Kidney tubule cell (primary cell): ENCODE results near the gene TNNT3.

Source experiments
- DNase-seq: peaks from one replicate; pipeline ENCODE4 v3.0.0-alpha.2; 2018; ENCODE audit warnings: low spot score

The TNNT3 gene

DNA sequence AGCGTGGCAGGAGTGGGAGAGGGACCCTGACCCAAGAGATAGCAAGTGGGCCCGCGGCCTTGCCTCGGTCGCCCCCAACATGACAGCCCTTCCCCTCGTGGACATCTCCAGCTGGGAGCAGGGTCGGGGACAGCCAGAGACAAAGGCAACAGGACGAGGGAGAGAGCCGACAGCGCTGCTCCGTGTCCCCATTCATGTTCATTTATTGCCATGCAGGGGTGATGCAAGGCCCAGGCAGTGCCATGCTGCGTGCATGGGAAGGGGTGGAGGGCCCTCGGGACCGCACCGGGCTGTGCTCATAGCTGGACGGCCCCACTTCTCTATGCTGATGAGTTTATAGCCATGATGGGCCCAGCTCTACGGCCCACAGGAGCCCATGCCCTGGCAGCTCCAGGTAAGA is 40.3 kb downstream of the TNNT3 start:
- DNase-seq, result no peak

DNA sequence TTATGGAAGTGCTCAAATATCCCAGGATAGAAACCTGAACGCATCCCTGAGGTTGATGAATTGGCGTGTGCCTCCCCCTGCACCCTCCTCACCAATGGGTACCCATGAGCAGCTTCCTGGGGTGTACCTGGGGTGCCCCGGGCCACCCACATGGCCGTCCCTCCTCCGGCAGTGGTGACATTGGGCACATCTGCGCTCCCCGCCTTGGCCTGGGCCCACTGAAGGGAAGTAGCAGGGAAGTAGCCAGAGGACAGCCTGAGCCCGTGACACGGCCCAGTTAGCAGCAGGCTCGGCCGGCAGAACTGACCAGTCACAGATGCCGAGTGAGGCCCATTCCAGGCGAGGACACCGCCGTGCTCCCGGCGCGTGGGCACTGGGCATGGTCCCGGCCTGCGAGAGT is 44.4 kb downstream of the TNNT3 start:
- DNase-seq, result no peak

DNA sequence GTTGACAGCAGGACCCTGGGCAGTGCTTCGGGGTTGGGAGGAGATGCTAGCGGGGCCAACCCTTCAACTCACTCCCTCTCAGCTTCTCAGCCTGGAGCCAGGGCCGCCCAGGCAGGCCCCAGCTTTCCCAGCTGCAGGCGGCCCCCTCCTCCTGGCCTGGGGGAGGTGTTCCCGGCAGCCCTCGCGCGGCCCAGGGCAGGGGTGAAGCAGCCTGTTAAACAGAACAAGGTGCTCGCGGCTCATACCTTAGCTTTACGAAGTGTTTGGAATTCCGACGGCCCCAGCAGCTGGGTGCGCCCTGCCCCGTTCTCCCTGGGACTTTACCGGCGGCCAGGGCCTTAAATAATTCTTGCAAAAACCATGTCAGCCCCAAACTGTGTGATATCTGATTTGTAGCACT is 44.8 kb downstream of the TNNT3 start:
- DNase-seq, result no peak

DNA sequence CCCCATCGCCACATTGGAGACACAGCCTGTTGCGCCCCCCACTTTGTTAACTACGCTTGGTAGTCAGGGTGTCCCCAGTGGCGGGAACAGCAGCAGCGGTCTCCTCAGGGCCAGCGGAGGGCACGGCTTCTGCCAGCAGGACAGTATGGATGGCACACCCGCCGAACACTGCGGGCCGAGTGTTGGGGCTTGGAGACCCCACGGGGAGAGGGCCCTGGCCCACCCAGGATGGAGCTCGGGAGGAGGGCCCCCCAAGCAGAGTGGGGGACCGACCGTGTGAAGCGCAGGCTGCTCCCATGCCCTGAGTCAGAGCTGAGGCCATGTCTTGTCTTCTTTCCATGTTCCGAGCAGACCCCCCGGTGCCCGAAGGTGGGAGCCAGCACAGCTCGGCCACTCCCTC is 45.5 kb downstream of the TNNT3 start:
- no peak for DNase-seq

DNA sequence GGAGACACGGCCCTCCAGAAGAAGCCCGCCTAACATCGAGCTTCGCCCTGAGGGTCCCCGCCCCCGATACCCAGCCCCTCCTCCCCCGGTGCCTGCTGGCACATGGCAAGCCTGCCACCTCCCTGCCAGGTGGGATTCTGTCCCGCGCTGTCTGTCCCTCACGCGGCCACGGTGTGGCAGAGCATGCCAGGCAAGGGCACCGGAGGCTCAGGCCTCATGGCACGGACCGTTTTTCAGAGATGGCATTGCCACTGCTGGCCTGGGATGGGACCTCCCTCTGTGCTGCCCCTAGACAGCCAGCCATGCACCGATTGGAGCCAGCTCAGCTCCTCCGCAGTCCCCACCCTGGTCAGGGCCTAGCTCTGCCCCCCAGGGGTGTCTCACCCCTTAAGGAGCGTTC is 47.0 kb downstream of the TNNT3 start:
- no peak for DNase-seq

DNA sequence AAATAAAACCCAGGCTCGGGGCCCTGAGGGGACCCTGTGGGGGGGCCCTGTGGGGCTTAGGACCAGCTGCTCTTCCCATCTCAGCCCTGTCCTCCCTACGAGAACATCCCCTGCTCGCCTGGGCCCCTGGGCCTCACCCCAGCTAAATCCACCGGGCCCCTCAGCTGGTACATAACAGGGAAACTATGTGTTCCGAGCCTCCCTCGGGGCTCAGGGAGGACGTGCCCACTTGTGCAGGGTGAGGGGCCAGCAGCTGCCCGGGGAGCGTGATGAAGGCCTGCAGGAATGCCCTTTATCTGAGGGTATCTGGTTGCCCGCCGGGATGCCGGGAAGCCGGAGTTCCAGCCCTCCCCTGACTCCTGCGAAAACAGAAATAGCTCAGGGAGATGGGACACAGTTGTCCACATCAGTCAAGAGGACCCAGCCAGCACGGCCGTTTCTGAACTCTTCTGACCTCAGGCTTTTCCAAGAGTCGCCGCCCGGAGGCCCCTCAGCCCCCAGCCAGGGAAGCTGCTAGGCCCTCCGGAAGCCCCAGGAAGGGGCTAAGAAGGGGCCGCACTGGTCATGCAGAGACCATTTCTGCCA is 48.2 kb downstream of the TNNT3 start:
- DNase-seq, result no peak

DNA sequence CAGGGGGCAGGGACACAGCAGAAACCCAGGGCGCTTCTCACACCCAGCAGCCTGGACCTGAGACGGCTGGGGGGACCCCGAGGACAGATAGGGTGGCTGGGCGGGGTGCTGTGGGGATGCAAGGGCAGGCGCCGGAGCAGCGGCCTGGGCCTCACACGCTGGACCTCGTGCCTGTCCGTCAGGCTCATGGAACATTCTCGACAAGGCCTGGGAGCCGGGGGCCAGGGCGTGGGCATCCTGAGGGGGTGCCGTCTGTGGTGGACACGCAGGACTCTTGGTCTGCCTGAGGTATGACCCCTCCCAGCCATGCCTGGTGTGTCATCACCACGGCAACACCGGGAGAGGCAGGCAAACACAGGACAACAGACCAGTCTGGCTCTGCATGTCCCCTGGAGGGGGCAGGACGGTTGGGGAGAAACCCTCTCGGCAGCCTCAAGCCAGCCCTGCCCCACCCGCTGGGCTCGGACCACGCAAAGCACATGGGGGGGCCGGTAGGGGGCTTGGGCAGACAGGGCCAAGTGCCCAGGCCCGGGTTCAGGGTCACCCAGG is 49.0 kb downstream of the TNNT3 start:
- DNase-seq, result no peak

DNA sequence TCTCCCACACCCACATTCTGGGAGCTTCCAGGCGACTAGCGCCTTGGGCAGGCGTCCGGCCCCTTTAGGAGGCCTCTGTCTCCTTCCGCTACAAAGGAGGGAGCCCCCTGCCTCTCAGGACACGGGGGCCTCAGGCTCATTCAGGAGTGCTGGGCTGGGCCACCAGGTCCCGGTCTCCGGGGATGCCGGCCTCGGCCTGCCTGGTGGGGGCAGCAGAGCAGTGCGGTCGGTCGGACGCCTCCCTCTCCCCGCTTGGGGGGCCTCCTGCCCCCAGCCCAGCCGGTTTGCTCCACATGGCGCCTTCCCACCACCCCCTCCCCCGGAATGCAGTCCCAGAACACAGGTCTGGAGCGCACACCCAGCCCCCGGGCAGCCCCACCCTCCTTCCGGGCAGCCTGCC is 49.5 kb downstream of the TNNT3 start:
- DNase-seq, result no peak

DNA sequence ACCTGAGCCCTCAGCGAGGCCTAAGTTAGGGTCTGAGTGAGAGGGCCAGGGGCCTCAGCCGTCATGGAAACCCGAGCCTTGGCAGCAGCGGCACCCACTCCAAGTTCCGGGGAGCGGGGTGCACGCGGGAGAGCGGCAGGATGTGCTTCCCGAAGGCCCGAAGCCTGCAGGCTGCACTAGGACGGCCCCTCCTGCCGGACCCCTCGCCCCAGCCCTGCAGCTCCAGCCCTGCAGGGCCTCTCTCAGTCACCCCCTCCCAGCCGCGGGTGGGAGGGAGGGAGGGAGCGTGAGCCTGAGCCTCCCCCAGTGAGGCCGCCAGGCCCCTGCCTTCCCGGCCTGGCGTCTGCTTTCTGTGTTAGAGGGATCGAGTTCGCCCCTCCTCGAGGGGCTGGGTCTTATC is 50.3 kb downstream of the TNNT3 start:
- no peak for DNase-seq

DNA sequence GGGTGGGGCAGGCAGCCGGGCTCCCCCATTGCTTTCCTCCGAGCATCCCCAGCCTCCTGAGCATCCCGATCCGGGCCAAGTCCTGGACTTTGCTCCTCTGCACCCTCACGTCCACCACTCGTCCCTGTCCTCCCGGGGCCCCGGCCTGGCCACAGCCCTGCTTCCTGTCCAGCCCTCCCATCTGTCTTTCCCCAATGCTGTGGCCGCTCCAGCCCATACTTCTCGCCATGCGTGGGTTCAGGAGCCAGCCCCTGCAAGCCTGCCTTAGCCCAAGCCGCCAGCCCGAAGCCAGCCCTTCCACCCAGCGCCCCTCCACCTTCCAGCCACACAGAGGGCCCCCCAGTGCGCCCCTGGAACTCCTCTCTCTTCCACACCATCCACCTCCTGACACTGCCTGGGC is 51.5 kb downstream of the TNNT3 start:
- DNase-seq, result no peak

DNA sequence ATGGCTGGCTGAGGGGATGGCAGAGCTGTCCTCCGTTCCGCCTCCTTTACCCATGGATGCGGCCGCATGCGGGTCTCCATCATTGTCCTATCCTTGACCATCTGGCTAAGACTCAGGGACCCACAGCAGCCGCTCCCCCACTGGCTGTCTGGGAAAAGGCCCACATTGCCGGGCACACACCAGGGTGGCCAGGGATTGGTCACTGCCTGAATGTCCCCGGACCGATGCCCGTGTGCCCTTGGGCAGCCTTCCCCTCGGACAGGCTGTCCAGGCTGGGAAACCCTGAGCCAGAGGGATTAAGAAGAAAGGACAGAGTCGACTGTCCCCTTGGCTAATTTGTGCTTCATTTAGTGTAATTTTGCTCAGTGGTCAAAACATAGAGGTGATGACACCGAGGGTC is 55.7 kb downstream of the TNNT3 start:
- DNase-seq, result no peak

DNA sequence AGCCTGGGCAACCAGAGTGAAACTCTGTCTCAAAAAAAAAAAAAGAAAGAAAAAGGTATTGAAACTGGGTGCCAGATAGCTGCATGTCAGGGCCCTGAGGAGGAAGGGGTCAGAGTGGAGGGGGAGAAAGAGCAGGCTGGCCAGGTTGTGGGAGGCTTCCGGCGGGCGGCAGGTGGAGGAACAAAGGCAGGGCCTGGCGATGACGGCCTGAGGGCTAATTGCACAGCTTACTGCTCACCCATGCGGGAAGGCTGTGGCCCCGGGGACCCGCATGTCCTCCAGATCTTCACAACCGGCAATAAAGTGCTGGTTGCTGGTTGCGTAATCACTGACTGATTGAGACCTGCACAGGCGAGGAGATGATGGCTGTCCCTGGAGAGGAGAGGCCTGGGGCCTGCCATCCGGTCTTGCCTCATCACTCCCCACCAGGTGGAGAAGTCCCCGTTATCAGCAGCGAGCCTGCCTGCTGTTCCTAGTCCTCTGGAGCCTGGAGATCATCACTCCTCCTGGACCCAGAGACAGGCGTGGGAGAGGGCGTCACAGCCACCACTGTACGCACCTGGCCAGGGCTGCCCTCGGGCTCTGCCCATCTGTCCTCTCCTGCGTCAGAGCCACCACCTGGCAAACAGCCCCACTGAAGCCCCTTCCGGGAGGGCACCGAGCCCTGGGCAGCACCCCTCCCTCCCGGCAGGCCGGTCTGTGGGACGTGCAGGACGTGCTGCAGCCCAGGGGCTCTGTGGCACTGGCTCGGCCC is 59.4 kb downstream of the TNNT3 start:
- no peak for DNase-seq

DNA sequence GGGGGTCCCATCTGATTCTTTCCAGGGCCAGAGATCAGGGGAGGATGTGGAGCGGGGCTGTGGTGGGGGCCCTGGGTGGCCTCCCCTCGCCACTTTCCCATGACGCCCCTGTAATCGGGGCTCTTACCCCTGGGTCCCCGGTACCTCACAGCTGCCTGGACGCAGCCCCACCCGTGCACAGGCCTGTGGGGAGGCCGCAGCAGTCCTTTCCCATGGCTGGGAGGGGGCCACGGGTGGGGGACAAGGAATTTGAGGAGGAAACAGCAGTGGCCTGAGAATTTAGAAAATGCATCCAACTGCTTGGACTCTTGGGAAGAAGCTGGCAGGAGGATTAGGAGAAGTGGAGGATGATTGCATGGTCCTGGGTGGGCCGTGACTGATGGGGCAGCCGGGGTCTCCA is 60.1 kb downstream of the TNNT3 start:
- DNase-seq, result no peak

DNA sequence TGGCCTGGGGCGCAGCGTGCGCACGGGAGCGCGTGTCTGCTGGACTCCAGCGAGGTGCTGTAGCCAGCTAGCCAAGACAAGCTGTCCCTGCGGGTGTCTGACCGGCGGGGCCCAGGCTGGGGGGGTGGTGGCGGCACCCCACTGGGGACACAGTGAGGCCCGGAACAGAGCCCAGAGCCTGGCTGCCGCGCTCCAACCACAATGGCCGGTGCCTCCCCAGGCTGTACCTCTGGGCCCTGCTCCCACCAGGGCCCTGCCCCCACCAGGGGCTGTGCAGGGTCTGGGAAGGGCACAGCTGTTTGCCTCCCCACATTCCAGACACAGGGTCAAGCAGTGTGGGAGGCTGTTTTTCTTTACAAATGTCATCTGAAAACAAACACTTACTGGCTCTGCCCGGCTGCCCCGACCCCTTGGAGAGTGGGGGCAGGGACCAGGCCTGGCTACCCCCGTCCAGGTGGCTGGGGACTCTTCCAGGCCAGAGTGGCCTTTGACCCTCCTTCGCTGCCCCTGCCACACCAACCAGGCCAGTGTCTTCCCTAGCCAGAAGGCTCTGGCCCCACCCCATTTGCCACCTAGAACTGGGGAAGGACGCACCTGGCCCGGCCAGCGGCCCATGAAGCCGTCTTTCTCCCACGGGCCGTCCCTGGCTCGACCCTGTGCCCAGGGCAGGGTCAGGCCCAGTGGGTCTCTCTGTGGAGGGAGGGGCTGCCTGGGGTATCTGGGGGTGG is 63.5 kb downstream of the TNNT3 start:
- no peak for DNase-seq

DNA sequence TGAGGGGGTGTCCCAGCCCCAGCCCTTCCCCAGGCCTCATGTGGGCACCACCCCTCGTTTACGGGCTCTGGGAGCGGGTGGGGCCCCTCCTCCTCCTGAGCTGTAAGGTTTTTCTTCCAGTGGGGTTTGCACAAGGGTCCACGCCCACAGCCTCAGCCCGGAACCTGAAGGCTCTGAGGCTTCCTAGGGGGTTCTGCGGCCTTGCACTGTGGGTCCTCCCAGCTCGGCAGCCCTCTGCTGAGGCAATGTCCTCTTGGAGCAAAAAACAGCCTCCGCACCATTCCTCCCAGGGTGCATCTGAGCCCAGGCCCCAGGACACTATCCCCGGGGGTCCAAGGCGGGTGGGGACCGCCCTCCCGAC is 64.1 kb downstream of the TNNT3 start:
- DNase-seq, result no peak

DNA sequence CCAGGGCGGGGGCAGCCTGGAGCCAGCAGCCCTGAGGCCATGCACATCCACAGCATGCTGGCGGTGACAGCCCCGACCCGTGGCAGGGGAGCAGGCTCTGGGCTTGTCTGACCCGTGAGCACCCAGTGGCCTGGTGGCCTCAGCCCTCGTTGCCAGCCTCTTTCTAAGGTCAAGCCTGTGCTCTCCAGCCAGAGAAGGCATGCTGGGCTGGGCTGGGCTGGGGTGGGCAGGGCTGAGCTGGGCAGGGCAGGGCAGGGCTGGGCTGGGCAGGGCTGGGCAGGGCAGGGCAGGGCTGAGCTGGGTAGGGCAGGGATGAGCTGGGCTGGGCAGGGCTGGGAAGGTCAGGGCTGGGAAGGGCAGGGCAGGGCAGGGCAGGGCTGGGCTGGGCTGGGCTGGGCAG is 67.5 kb downstream of the TNNT3 start:
- DNase-seq, result no peak

DNA sequence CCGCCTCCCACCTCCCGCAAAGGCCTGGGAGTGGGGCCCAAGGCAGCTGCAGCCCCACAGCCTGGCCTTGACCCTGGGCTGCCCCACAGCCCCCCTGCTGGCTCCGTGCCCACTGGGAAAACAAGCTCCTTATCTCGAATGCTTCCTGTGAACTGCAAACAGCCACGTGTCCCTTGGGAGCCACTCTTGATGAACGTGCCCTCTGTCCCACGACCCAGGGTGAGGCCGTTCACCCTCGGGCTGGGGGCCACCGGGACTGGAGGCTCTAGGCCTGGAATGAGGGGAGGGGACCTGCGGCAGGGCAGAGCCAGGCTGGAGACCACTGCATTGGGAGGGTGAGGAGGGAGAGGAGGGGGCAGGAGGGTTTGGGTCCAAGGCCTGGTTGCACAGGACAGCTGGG is 68.7 kb downstream of the TNNT3 start:
- DNase-seq, result no peak
